ENCODE data around the gene RAET1E.
A peak's percentile ranks its signal among the peaks of the same experiment; 100 is the strongest.
"Not testable (repeated sequence)": the region's sequence is repeated elsewhere in the genome, so short reads cannot be mapped to it uniquely, and the experiment has no call there.

RAET1E gene

GRCh38 chr6:149855040-149855654, 42.8 kb downstream of the RAET1E start:
- peak overlapping the region; percentile 60 for H3K4me3 ChIP-seq (ENCODE audit: low read depth, low read length)
- TF ChIP-seq, protein P1, sequence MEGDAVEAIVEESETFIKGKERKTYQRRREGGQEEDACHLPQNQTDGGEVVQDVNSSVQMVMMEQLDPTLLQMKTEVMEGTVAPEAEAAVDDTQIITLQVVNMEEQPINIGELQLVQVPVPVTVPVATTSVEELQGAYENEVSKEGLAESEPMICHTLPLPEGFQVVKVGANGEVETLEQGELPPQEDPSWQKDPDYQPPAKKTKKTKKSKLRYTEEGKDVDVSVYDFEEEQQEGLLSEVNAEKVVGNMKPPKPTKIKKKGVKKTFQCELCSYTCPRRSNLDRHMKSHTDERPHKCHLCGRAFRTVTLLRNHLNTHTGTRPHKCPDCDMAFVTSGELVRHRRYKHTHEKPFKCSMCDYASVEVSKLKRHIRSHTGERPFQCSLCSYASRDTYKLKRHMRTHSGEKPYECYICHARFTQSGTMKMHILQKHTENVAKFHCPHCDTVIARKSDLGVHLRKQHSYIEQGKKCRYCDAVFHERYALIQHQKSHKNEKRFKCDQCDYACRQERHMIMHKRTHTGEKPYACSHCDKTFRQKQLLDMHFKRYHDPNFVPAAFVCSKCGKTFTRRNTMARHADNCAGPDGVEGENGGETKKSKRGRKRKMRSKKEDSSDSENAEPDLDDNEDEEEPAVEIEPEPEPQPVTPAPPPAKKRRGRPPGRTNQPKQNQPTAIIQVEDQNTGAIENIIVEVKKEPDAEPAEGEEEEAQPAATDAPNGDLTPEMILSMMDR (IDR thresholded peaks at IDR 0.05; ENCODE audit: low read depth, low read length): no peak

DNA sequence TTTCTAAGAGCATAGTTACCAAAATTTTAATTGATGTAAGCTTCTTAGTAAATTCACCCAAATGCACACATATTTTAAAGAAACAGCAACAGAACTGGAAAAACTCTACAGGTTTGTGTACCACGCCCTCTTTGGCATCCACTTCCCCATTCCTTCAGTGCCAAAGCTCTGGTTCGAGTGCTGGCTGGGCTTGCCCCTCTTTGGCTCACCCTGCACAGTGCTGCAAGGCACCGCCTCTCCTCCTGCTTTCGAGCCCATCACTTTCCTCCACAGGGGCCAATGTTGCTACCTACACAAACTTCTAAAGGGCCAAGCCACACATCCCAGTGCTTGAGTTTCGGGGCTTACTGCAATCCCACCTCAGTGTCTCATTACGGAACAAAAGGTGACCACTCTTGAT, 43.4 kb downstream of the RAET1E start:
- H3K4me3 ChIP-seq (ENCODE audit: low read depth, low read length): 0 out of 2 replicates have a peak overlapping the region, but pooled peaks have one; percentile 3
- TF ChIP-seq, protein P1 (IDR thresholded peaks at IDR 0.05; ENCODE audit: low read depth, low read length): no peak

DNA sequence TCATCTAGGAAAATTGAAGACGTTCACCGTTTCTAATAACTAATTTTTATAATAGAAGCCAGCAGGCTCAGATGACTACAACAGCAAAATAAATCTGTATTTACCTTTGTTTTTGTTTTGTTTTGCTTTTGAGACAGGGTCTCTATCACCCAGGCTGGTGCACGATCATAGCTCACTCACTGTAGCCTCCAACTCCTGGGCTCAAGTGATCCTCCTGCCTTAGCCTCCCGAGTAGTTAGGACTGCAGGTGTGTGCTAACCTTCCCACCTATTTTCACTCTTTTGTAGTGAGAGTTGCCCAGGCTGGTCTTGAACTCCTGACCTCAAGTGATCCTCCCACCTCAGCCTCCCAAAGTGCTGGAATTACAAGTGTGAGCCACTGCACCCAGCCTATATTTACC, 43.9 kb downstream of the RAET1E start:
- H3K4me3 ChIP-seq (ENCODE audit: low read depth, low read length): not testable (repeated sequence)

DNA sequence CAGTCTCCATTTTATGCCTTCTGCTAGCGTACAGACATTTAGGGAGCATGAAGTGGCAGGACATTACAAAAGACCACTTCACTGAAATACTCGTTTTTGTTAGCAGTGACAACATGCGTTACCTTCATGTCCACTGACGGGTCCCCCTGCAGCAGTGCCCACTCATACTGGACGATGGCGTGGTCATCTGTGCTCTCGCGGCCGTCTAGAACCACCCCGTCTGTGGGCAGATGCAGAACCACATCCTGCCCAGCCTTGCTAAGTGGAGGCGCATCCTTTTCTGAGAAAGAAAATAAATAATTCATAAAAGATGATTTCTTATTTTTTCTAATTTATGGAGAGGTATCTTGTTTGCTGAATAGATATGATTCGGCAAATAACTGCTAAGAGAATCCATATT, 45.0 kb downstream of the RAET1E start:
- TF ChIP-seq, protein P1 (IDR thresholded peaks at IDR 0.05; ENCODE audit: low read depth, low read length): no peak
- no peak overlapping the region for H3K4me3 ChIP-seq (ENCODE audit: low read depth, low read length)

DNA sequence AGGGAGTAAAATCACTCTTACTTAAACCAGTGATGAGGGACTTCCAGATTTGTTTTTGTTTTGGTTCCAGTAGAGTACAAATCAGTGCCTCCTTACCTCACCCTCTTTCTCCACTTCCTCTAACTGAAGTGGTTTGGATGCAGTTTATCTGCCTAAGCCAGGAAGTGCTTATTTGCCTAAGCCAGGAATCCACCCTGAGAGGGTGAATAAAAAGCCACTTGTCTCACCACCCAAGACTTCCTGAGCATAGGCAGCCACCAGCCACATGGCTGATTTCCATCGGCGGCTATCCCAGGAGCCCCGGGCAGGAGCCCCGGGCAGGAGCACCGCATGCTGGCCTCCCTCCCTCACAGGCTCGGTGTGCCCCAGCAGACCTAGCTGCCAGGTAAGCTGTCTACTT, 45.7 kb downstream of the RAET1E start:
- no peak overlapping the region for H3K4me3 ChIP-seq (ENCODE audit: low read depth, low read length)
- TF ChIP-seq, protein P1 (IDR thresholded peaks at IDR 0.05; ENCODE audit: low read depth, low read length): no peak

GRCh38 chr6:149851461-149852110, 46.3 kb downstream of the RAET1E start:
- no peak overlapping the region for H3K4me3 ChIP-seq (ENCODE audit: low read depth, low read length)
- TF ChIP-seq, protein P1 (IDR thresholded peaks at IDR 0.05; ENCODE audit: low read depth, low read length): no peak

DNA sequence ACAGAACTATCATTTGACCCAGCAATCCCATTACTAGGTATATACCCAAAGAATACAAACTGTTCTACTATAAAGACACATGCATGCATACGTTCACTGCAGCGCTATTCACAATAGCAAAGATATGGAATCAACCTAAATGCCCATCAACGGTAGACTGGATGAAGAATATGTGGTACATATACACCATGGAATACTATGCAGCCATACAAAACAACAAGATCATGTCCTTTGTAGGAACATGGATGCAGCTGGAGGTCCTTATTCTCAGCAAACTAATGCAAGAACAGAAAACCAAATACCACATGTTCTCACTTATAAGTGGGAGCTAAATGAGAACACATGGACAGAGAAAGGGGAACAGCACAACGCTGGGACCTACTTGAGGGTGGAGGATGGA, 49.6 kb downstream of the RAET1E start:
- not testable (repeated sequence) for H3K4me3 ChIP-seq (ENCODE audit: low read depth, low read length)
